Measurements from ENCODE around the gene ANKRD55. TPM values are rescaled to one million over a fixed set of nuclear protein-coding genes. Genes with fewer than 3 reads are reported as not detected.

ANKRD55 gene
- total RNA-seq, 1 donor from 2014 or later: not detected

DNA sequence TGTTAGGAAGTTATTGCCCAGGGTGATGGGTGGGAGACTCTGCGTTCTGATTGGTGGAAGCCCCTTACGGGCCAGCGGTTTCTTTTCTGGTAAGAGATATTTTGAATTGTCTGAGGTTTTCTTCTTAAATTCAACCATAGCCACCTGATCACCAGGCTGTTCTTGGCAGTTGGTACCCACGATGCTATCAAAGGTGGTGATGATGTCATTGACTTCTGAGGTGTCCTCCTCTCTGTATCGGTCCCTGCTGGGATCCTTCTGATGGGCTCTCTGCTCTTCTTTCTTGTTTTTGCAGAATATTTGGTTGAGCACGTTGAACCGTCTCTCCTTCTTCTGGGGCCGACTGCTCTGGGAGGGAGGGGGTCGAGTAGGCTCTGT, 121.7 kb downstream of the ANKRD55 start:
- H3K79me2 ChIP-seq (ENCODE audit: insufficient read depth, low read length): no peaks in the 10 kb centered on the region
- TF ChIP-seq, protein P1, sequence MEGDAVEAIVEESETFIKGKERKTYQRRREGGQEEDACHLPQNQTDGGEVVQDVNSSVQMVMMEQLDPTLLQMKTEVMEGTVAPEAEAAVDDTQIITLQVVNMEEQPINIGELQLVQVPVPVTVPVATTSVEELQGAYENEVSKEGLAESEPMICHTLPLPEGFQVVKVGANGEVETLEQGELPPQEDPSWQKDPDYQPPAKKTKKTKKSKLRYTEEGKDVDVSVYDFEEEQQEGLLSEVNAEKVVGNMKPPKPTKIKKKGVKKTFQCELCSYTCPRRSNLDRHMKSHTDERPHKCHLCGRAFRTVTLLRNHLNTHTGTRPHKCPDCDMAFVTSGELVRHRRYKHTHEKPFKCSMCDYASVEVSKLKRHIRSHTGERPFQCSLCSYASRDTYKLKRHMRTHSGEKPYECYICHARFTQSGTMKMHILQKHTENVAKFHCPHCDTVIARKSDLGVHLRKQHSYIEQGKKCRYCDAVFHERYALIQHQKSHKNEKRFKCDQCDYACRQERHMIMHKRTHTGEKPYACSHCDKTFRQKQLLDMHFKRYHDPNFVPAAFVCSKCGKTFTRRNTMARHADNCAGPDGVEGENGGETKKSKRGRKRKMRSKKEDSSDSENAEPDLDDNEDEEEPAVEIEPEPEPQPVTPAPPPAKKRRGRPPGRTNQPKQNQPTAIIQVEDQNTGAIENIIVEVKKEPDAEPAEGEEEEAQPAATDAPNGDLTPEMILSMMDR (IDR thresholded peaks at IDR 0.05; ENCODE audit: insufficient read depth, low read depth, low read length): no peak
- TF ChIP-seq EZH2 (IDR thresholded peaks at IDR 0.05; ENCODE audit: insufficient read depth, low read length): no peak
- DNase-seq (ENCODE audit: low read depth): no peak
- peaks cover 6% of the 10 kb centered on the region for H3K4me1 ChIP-seq (ENCODE audit: insufficient read depth, low read length)
- no peak overlapping the region for H2AFZ ChIP-seq (ENCODE audit: low read depth, low read length)
- H4K20me1 ChIP-seq (ENCODE audit: insufficient read depth, low read length): no peaks in the 10 kb centered on the region
- H3K4me2 ChIP-seq (ENCODE audit: low read length): no peak overlapping the region
- no peaks in the 10 kb centered on the region for H3K9me3 Mint-ChIP-seq (ENCODE audit: unreplicated experiment)
- FAIRE-seq: no peak
- peaks cover 10% of the 10 kb centered on the region for H3K4me1 Mint-ChIP-seq (ENCODE audit: low read depth, unreplicated experiment)
- no peaks in the 10 kb centered on the region for H3K36me3 ChIP-seq (ENCODE audit: insufficient read depth, low read length)
- H3K9ac ChIP-seq (ENCODE audit: low read length): no peak overlapping the region
- no peaks in the 10 kb centered on the region for H3K27me3 Mint-ChIP-seq (ENCODE audit: low read depth, unreplicated experiment)
- no peaks in the 10 kb centered on the region for H3K27me3 ChIP-seq (ENCODE audit: insufficient read depth, low read length)
- no peak overlapping the region for H3K4me3 ChIP-seq (ENCODE audit: insufficient read depth, low read depth, low read length)
- no peak overlapping the region for H3K4me3 Mint-ChIP-seq (ENCODE audit: unreplicated experiment)
- no peaks in the 10 kb centered on the region for H3K36me3 Mint-ChIP-seq (ENCODE audit: low read depth, unreplicated experiment)
- H3K27ac Mint-ChIP-seq (ENCODE audit: unreplicated experiment): peak overlapping the region; percentile 48
- H3K9me3 ChIP-seq (ENCODE audit: insufficient read depth, low read depth, low read length): no peaks in the 10 kb centered on the region
- H3K27ac ChIP-seq (ENCODE audit: low read depth, low read length): no peak overlapping the region

DNA sequence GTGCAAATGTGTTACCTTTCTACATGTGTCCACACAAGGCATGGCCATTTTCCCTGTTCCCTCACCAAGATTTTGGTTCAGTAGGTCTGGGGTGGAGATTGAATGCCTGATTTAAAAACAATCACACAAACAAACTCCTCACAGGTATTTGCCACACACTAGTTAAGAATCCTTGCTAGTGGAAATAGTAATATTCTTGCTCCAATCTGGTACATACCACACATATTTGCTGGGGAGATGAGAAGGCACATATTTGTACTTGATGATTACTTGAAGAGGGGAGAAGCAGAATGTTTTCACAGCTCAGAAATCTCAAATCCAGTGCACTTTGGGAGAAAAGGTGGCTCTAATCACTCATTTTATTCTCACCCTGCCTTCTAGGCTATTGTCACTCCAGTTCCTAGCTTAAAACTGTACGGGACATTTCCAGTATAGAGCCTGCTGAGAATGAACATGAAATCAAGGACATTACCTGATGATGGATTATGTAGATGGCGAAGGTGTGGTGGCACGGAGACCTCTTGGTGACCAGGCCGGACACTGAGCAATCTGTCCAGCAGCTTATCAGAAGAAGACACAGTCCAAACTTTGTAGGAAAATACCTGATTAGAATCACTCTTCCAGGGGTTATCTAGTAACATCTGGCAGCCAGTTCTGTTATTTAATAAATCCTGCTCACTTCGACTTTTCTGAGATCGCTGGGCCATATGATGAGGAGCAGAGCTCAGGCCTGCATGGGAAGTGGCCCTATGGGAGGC, 122.3 kb downstream of the ANKRD55 start:
- H3K9ac ChIP-seq (ENCODE audit: low read length): no peak overlapping the region
- no peaks in the 10 kb centered on the region for H4K20me1 ChIP-seq (ENCODE audit: insufficient read depth, low read length)
- H3K27ac ChIP-seq (ENCODE audit: low read depth, low read length): no peak overlapping the region
- H3K36me3 Mint-ChIP-seq (ENCODE audit: low read depth, unreplicated experiment): no peaks in the 10 kb centered on the region
- no peak overlapping the region for H2AFZ ChIP-seq (ENCODE audit: low read depth, low read length)
- TF ChIP-seq, protein P1 (IDR thresholded peaks at IDR 0.05; ENCODE audit: insufficient read depth, low read depth, low read length): no peak
- no peak for TF ChIP-seq EZH2 (IDR thresholded peaks at IDR 0.05; ENCODE audit: insufficient read depth, low read length)
- peaks cover 6% of the 10 kb centered on the region for H3K4me1 ChIP-seq (ENCODE audit: insufficient read depth, low read length)
- H3K27me3 ChIP-seq (ENCODE audit: insufficient read depth, low read length): no peaks in the 10 kb centered on the region
- H3K4me2 ChIP-seq (ENCODE audit: low read length): no peak overlapping the region
- no peaks in the 10 kb centered on the region for H3K36me3 ChIP-seq (ENCODE audit: insufficient read depth, low read length)
- no peaks in the 10 kb centered on the region for H3K79me2 ChIP-seq (ENCODE audit: insufficient read depth, low read length)
- FAIRE-seq (no peak), DNase-seq (ENCODE audit: low read depth) (peak; percentile 56)
- H3K27ac Mint-ChIP-seq (ENCODE audit: unreplicated experiment): peak overlapping the region; percentile 48
- H3K4me3 Mint-ChIP-seq (ENCODE audit: unreplicated experiment): no peak overlapping the region
- no peak overlapping the region for H3K4me3 ChIP-seq (ENCODE audit: insufficient read depth, low read depth, low read length)
- no peaks in the 10 kb centered on the region for H3K27me3 Mint-ChIP-seq (ENCODE audit: low read depth, unreplicated experiment)
- H3K9me3 Mint-ChIP-seq (ENCODE audit: unreplicated experiment): no peaks in the 10 kb centered on the region
- H3K9me3 ChIP-seq (ENCODE audit: insufficient read depth, low read depth, low read length): no peaks in the 10 kb centered on the region
- H3K4me1 Mint-ChIP-seq (ENCODE audit: low read depth, unreplicated experiment): peaks cover 10% of the 10 kb centered on the region

DNA sequence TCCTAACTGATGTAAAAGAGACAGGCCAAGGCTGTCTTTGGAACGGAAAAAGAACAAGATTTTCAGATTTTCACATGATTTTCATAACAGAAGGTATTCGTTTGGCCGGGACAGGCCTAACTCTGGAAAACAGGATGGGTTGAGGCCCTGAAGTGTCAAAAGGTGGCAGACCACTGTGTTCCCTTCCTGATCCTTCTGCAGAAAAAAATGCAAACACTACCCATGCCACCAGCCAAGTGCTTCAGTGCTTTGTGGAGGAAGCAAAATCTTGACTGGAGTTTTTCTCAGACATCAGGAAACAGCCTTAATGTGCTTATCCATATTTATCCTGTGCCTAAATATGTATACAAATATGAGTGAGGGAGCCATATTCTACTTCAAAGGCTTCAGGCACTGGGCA, 124.9 kb downstream of the ANKRD55 start:
- Histone ChIP-seq H3K4me1 (ENCODE audit: insufficient read depth, low read length) (peaks cover 6% of the 10 kb centered on the region), H2AFZ (ENCODE audit: low read depth, low read length) (no peak overlapping the region), H3K27me3 (ENCODE audit: insufficient read depth, low read length) (no peaks in the 10 kb centered on the region), H3K9me3 (ENCODE audit: insufficient read depth, low read depth, low read length) (no peaks in the 10 kb centered on the region), H4K20me1 (ENCODE audit: insufficient read depth, low read length) (no peaks in the 10 kb centered on the region), H3K36me3 (ENCODE audit: insufficient read depth, low read length) (no peaks in the 10 kb centered on the region), H3K79me2 (ENCODE audit: insufficient read depth, low read length) (no peaks in the 10 kb centered on the region), H3K27ac (ENCODE audit: low read depth, low read length) (no peak overlapping the region), H3K4me3 (ENCODE audit: insufficient read depth, low read depth, low read length) (no peak overlapping the region), H3K9ac (ENCODE audit: low read length) (no peak overlapping the region), H3K4me2 (ENCODE audit: low read length) (no peak overlapping the region)
- Mint-ChIP-seq H3K9me3 (ENCODE audit: unreplicated experiment) (no peaks in the 10 kb centered on the region), H3K36me3 (ENCODE audit: low read depth, unreplicated experiment) (no peaks in the 10 kb centered on the region), H3K27me3 (ENCODE audit: low read depth, unreplicated experiment) (no peaks in the 10 kb centered on the region), H3K4me1 (ENCODE audit: low read depth, unreplicated experiment) (peaks cover 10% of the 10 kb centered on the region), H3K27ac (ENCODE audit: unreplicated experiment) (no peak overlapping the region), H3K4me3 (ENCODE audit: unreplicated experiment) (no peak overlapping the region)
- FAIRE-seq (no peak), DNase-seq (ENCODE audit: low read depth) (no peak)
- TF ChIP-seq, protein P1 (IDR thresholded peaks at IDR 0.05; ENCODE audit: insufficient read depth, low read depth, low read length): no peak
- no peak for TF ChIP-seq EZH2 (IDR thresholded peaks at IDR 0.05; ENCODE audit: insufficient read depth, low read length)
